HG02970 (cell line): ENCODE data around the gene KLHL8.
"Not testable (repeated sequence)": the region's sequence is repeated elsewhere in the genome, so short reads cannot be mapped to it uniquely, and the experiment has no call there.

Source experiments
- ATAC-seq: cut with Tn5 transposase; IDR thresholded peaks from one replicate; pipeline ENCODE4 v1.9.1; 2021; ENCODE audit warnings: mild to moderate bottlenecking, moderate library complexity, moderate number of reproducible peaks; ENCODE audit not compliant: unreplicated experiment, low FRiP score

KLHL8 gene

DNA sequence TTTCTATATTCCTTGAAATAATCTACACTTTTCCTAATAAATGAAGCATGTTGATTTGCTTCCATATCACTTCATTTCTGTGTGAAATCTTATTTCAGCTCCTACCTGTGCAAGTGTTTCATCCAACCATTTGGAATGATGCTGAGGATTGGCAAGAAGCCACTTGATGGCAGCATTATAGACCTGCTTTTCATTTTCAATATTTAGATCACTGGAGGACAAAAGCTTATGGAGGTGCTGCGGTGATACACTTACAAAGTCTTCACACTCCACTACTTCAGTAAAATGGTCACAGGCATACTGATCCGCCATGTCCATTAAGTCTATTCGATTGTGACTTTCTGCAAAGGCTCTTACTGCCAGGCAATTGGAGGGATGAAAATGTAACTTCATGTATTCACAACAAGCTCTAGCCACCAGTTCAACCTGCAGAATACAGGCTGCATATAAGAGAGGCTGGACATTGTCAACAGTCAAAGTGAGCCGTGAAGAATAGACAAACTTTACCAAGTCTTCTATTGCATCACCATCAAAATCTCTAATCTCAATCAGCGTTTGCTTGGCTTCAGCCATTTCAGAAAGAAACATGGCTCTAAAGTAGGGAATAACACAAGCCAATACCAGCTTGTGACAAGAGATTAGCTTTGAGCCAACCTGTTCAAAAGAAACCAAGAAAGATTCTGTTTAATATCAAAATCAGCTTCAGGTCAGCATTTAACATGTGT is 35.1 kb downstream of the KLHL8 start:
- ATAC-seq = no peak

DNA sequence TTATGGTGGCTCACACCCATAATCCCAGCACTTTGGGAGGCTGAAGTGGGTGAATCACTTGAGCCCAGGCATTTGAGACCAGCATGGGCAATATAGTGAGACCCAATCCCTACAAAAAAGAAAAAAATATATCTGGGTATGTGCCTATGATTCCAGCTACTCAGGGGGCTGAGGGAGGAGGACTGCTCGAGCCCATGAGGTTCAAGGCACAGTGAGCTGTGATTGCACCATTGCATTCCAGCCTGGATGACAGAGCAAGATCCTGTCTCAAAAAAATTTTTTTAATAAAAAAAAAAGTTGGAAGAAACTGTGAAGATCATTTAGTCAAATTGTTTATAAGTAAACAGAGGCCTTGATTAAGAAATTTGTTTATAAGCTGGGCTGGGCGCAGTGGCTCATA is 39.7 kb downstream of the KLHL8 start:
- no peak for ATAC-seq

DNA sequence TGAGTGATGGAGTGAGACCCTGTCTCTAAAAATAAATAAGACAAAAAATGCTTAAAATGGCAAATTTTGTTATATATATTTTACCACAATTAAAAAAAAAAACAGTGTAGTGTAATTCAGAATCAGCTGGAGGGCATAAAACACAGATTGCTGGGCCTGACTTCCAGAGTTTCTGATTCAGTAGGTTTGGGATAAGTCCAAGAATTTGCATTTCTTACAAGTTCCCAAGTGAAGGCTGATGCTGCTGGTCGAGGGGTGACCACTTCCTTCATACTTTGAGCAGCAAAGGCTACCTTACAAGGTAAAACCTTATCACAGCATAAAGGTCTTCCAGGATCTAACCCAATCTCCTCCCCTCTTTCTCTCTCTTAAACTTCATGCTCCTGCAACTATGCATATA is 40.7 kb downstream of the KLHL8 start:
- no peak for ATAC-seq

DNA sequence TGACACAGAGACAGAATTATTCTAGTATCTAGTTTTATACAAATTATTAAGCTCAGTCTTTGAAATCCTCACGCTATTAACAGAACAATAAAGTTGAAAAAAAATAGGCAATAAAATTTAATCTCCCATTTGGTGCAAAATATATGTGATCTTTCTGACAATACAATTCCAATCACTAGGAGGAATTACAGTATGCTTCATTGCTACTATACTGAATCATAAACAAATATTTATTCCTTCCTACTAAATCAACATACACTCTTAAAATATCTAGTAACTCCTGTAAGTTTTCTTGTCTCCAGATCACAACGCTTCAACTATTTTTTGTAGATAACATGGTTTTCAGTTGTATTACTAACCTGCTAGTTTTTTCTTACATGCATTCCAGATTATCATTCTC is 45.7 kb downstream of the KLHL8 start:
- no peak for ATAC-seq

DNA sequence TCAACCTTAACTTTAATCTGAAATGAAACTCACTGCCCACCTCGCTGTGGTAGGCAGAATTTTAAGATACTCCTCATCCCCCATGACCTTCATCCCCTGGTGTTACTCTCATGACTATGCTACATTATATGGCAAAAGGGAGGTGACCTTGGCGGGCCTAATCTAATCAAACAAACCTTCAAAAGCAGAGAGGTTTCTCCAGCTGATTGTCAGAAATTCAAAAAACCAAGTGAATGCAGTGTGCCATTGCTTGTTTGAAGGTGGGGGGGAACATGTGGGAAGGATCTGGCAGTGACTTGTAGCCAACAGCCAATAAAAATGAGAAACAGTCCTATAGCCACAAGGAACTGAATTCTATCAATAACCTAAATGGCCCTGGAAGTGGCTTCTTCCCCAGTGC is 48.5 kb downstream of the KLHL8 start:
- ATAC-seq = no peak

DNA sequence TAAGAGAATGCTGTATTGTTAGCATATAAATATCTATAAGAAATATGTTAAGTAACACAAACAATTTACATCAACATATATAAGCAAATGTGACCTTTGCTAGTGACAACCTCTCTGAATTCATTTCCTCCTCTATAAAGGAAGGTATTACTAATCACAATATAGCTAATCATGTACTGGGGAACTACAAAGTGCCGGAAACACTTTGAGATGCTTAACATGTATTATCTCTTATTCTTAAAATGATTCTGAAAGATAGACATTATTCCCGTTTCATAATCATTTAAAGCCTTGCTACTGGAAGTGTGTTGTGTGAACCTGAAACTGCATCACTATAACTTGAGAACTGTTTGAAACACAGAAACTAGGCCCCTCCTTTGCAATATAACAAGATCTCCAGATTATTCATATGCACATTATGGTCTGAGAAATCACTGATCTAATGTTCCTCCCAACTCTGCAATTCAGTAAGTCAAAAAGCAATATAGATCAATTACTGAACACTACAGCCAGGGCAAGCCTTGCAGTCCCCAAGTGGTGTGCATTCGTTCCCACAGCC is 54.0 kb downstream of the KLHL8 start:
- no peak for ATAC-seq

DNA sequence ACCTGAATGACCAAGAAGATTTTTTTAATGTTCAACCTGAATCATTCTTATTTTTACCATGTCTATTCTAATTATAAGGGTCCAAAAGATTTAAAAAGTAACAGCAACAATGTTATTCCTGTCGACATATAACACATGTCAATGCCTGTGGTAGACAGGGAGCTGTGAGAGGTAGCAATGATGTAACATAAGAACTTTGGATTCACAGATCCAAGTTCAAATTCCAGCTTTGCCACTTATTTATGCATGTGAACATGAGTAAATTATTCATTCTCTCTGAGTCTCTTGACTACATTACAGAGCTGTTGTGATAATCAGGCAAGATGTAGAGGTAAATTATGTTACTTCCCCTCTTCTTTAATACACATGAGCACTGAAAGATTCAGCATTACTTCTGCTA is 54.5 kb downstream of the KLHL8 start:
- ATAC-seq = no peak

DNA sequence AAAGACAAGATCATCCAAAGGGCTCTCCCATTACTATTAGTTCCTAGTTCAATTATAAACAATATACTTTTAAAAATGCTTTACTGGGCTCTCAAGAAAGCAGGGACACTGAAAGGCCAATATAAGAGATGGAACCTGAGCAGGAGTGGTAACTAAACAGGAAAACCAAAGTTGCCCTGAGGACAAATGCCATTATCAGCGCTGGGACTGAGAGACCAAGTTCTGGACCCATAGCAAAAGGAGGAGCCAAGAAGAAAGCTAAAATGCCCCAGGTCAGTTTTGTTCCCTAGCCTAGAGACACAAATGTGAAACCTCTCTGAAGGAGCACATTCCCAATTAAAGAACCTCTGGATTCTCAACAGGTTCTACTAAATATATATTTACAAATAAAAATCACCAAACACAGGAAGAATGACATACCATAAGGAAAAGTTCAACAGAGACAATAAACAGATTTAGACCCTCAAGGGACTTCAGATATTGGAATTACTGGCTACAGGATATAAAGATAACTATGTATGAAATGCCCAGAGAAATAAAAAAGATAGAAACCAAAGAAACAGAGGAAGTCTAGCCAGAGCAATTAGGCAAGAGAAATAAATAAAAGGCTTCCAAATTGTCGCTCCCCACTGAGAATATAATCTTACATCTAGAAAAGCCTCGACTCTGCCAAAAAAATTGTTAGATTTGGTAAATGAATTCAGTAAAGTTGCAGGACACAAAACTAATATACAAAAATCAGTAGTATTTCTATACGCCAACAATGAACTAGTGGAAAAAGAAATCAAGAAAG is 67.1 kb downstream of the KLHL8 start:
- no peak for ATAC-seq

DNA sequence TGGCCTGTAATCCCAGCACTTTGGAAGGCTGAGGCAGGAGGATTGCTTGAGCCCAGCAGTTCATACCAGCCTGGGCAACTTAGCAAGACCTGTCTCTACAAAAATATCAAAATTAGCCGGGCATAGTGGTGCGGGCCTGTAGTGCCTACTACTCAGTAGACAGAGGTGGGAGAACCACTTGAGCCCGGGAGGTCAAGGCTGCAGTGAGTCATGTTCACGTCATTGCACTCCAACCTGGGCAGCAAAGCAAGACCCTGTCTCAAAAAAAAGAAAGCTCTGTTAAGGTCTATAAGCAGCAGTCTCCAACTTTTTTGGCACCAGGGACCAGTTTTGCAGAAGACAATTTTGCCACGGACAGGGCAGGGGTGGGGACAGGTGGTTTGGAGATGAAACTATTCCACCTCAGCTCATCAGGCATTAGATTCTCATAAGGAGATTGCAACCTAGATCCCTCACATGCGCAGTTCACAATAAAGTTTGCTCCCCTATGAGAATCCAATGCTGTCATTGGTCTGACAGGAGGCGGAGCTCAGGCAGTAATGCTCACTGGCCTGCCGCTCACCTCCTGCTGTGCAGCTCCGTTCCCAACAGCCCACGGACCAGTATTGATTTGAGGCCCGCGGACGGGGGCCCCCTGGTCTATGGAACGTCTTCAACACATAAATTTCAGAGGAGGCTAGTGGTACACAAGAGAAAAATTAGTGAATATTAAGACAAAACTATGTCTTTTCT is 67.9 kb downstream of the KLHL8 start:
- ATAC-seq = no peak

DNA sequence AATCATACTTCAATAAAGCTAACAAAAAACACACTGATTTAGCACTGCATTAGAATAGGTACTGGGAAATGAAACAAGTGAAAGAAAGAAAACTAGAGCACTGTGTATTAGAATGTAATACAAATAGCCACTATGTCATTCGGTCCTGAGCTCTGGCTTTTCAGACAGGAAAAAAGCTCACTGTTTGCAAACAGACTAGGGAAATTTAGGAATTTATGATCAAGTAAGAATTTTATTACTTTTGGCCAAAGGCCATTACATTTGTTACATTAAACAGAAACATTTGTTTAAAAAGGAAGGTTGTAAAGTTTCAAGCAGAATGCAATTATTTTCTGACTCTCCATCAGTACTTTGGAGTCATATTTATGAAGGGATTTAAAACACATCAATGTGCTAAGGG is 68.7 kb downstream of the KLHL8 start:
- ATAC-seq = no peak

DNA sequence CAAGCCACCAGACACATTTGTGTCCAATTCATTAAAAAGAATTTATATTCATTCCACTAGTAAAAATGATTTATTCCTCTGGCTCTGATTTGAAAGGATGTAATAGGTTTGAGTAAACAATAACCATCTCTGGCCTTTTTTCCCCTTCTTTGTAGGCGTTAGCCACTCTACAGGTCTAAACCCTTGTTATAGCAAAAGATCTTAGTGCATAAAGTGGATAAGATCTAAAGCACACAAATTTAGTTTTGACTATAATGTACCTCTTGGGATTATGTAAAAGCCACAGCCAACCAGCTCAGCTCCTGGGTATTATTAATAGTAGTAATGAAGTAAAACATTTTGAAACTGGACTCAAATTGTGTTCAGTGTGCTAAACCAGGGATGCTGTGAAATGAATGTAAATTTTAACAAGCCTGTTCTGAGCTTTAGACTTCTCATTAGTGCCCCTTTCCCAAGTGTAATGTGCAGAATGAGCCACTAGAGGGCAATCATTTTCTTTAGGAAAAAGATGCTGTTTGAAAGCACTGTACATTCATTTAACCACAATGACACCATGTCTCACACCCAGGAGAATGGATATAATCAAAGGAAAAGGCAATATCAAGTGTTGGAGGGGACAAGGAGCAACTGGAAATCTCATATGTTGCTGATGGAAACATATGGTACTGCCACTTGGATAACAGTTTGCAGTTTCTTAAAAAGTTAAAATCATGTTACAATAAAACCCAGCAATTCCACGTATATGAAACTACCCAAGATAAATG is 69.7 kb downstream of the KLHL8 start:
- ATAC-seq = no peak

DNA sequence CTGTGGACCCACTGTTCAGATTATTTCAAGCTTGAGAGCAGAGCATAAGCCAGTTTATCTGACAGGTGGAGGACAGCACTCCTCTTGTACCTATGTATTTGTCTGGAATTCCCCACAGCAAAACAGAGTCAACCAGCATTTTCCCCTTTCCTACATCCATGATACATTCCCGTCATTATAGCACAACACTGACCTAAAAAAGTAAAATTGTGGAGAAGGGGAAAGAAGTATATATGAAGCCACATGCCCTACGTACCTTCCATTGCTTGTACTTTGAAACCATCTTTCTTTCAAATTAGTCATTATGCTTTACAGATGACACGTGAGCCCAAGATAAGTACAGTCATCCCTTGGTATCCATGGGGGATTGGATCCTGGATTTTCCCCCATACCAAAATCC is 73.3 kb downstream of the KLHL8 start:
- ATAC-seq = no peak

DNA sequence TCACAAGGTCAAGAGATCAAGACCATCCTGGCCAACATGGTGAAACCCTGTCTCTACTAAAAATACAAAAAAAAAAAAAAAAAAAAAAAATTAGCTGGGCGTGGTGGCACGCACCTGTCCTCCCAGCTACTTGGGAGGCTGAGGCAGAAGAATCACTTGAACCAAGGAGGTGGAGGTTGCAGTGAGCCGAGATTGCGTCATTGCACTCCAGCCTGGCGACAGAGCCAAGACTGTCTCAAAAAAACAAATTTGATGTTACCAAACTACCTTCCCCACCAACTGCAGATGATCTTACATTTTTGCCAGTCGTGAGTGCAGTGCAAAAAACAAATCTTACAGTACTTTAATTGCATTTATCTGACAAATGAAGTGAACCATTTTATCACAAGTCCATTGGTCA is 74.5 kb downstream of the KLHL8 start:
- not testable (repeated sequence) for ATAC-seq

DNA sequence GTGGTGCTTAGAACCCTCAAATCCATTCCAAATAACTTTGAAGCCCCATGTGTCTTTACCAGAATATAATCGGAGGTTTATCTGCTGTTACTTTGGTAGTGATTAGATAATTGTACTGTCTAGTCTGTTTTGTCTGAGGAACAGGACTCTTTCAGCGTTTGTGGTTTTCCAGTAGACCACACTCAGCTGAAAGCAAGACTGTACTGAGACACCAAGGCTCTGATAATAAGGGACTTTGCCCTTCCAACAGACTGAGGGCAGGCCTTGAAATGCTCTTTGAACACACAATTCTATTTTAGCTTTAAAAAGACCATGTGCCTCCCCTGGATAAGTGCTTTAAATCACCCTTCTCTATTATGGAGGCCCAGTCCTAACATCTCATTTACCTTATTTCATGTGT is 76.1 kb downstream of the KLHL8 start:
- ATAC-seq = no peak

DNA sequence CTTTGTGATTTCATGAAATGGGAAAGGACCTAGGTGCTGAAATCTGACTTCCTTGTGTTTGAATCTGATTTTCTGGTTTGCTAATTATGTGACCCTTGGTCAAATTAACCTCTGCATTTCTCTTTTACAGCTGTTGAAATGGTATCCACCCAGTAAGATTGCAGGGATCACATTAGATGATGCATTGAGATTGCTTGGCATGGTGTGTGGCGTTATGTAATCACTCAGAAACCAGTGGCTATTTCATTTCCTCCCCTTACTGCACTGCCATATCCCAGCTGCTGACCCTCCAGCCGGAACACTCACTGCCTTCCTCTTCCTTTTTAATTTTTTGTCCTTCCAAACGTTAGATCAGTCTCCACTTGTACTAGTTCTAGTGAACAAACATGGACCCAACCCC is 79.0 kb downstream of the KLHL8 start:
- ATAC-seq = no peak

DNA sequence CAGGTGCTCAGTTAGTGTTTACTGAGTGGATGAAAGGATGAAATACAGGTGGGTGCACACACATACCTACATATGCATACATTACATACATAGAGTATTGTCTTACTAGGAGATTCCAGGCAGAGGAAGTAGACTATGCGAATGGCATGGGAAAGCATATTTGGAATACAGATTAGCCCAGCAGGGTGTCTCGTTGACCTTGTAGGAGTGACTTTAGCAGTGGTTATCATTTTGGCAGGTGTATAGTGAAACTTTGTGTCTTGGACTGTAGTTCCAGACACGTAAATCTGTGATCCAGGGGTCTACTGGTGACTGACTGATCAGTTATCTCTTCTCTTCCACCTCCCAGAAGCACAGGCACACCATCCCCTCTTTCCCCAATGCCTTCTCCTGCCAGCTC is 86.3 kb downstream of the KLHL8 start:
- no peak for ATAC-seq

DNA sequence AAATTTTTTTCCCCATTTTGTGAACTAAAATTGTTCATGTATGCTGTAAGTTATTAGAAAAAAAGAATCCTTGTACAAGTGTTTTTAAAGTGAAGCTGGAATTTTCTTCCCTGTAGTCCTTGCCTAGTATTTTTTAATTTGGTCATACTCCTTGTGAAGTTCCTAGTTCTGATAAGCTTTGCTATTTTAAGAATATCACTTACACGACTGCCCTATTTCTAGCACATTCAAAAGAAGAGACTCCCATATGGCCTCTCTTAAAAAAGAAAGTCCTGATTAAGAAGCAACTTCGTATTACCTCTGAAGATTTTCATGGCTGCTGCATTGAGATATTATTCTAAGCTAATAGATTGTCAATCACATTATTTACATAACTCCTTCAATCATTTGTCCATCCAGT is 87.2 kb downstream of the KLHL8 start:
- no peak for ATAC-seq

DNA sequence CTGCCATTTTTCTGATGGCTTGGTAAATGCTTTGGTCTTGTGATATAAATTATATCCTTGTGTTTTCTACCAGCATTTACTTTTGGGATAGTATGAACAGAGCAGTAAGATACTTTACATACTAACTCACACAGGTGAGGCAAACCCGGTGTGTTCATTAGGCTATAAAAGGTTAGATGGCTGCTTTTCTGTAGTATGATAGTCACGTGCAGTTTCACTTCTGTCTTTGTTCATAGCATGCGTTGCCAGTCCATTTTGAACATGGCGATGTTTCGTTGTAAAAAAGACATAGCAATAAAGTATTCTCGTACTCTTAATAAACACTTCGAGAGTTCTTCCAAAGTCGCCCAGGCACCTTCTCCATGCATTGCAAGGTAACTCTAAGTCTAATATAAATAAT is 88.4 kb downstream of the KLHL8 start:
- ATAC-seq = no peak

DNA sequence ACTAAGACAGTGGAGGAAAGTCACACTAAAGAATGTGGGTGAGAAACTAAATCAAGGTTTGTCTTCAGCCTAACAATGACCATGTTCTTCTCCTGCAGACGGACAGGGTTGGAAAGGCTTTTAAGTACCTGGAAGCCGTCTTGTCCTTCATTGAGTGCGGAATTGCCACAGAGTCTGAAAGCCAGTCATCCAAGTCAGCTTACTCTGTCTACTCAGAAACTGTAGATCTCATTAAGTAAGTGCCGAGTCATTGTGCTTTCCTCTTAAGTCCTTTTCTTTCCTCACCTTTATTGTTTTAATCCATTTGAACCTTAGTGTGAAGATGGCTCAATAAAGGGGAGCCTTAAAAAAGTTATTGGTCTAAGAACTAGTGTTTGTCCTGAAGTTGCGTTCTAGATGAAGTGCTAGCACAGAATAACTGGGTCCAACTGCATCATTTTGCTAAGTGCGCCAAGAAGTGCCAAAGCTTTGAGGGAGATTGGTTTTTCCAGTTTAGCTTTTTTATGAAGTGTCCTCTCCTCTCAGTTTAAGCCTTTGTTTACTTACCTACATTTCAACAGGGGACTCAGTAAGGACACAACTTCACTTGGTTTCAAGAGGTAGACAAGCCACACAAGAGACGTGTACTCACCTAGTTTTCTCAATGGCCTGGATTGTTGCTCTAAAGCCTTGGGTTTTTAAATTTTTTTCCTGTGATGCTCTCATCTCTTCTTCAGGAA is 89.3 kb downstream of the KLHL8 start:
- no peak for ATAC-seq

DNA sequence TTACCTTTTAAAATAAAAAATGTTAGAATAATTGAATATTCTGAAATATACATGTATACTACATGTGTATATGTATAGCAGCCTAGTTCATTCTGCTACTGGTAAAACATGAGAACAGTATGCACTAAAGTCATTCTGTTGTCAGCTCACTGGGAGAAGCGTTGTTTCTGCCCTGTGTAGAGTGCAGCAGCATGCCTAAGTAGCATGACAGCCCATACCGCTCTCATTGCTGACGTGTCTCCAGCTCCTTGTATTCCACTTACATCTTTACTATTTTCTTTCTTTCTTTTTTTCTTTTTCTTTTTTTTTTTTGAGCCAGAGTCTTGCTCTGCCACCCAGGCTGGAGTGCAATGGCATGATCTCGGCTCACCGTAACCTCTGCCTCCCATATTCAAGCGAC is 90.7 kb downstream of the KLHL8 start:
- no peak for ATAC-seq
